Measurements from ENCODE around the gene HM13.

The HM13 gene

GRCh38 chr20:31508517-31509244 lies 5.6 kb upstream of the HM13 start:
- TF ChIP-seq TEAD4 (IDR thresholded peaks at IDR 0.05) (no peak), NFIC (IDR thresholded peaks at IDR 0.05) (no peak), CREB1 (IDR thresholded peaks at IDR 0.05; ENCODE audit: low read depth) (no peak), FOXM1 (IDR thresholded peaks at IDR 0.05; ENCODE audit: borderline replicate concordance, low read depth) (no peak), MAX (IDR thresholded peaks at IDR 0.05) (no peak), RAD21 (IDR thresholded peaks at IDR 0.05; ENCODE audit: low read depth) (no peak), EP300 (IDR thresholded peaks at IDR 0.05; ENCODE audit: borderline replicate concordance) (no peak), USF1 (IDR thresholded peaks at IDR 0.05) (no peak)
- TF ChIP-seq, protein P1, sequence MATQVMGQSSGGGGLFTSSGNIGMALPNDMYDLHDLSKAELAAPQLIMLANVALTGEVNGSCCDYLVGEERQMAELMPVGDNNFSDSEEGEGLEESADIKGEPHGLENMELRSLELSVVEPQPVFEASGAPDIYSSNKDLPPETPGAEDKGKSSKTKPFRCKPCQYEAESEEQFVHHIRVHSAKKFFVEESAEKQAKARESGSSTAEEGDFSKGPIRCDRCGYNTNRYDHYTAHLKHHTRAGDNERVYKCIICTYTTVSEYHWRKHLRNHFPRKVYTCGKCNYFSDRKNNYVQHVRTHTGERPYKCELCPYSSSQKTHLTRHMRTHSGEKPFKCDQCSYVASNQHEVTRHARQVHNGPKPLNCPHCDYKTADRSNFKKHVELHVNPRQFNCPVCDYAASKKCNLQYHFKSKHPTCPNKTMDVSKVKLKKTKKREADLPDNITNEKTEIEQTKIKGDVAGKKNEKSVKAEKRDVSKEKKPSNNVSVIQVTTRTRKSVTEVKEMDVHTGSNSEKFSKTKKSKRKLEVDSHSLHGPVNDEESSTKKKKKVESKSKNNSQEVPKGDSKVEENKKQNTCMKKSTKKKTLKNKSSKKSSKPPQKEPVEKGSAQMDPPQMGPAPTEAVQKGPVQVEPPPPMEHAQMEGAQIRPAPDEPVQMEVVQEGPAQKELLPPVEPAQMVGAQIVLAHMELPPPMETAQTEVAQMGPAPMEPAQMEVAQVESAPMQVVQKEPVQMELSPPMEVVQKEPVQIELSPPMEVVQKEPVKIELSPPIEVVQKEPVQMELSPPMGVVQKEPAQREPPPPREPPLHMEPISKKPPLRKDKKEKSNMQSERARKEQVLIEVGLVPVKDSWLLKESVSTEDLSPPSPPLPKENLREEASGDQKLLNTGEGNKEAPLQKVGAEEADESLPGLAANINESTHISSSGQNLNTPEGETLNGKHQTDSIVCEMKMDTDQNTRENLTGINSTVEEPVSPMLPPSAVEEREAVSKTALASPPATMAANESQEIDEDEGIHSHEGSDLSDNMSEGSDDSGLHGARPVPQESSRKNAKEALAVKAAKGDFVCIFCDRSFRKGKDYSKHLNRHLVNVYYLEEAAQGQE (IDR thresholded peaks at IDR 0.05; ENCODE audit: low read depth), result no peak

- TF ChIP-seq ZBTB7A (IDR thresholded peaks at IDR 0.05; ENCODE audit: low read depth), result no peak
- TF ChIP-seq MAX (IDR thresholded peaks at IDR 0.05), result no peak
- no peak for TF ChIP-seq FOXM1 (IDR thresholded peaks at IDR 0.05; ENCODE audit: borderline replicate concordance, low read depth)
- TF ChIP-seq USF1 (IDR thresholded peaks at IDR 0.05), result no peak
- no peak for TF ChIP-seq EP300 (IDR thresholded peaks at IDR 0.05; ENCODE audit: borderline replicate concordance)
- no peak for TF ChIP-seq EGR1 (IDR thresholded peaks at IDR 0.05)
- no peak for TF ChIP-seq TCF12 (IDR thresholded peaks at IDR 0.05; ENCODE audit: low read depth)
- no peak for TF ChIP-seq CREB1 (IDR thresholded peaks at IDR 0.05; ENCODE audit: low read depth)
- TF ChIP-seq, protein P1 (IDR thresholded peaks at IDR 0.05; ENCODE audit: low read depth), result no peak
These were observed 981 bp downstream of the HM13 start for GRCh38 chr20:31515072-31515774.

DNA sequence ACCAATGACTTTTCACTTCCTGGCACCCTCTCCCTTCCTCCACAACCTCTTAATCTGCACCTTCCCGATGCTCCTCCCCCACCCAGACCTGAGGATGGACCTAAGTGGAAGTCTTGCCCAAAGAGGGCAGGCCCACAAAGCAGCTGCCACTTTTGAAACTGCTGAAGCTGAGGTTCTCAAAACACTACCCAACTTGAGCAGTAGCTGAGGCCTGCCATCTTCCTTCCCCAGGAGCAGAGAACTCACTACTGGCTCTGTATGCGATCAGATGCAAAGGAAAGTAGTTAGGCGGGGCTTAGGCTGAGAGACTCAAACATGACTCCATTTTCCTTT lies 1.5 kb downstream of the HM13 start:
- no peak for TF ChIP-seq CEBPB (IDR thresholded peaks at IDR 0.05)
- TF ChIP-seq EGR1 (IDR thresholded peaks at IDR 0.05), result no peak
- TF ChIP-seq YY1 (IDR thresholded peaks at IDR 0.05; ENCODE audit: low read depth), result no peak
- TF ChIP-seq ZBTB7A (IDR thresholded peaks at IDR 0.05; ENCODE audit: low read depth), result no peak
- TF ChIP-seq EP300 (IDR thresholded peaks at IDR 0.05; ENCODE audit: borderline replicate concordance), result no peak
- TF ChIP-seq, protein P1 (IDR thresholded peaks at IDR 0.05; ENCODE audit: low read depth), result no peak
- no peak for TF ChIP-seq TAF1 (IDR thresholded peaks at IDR 0.05; ENCODE audit: low read depth)
- no peak for TF ChIP-seq MAX (IDR thresholded peaks at IDR 0.05)
- no peak for TF ChIP-seq FOXM1 (IDR thresholded peaks at IDR 0.05; ENCODE audit: borderline replicate concordance, low read depth)
- no peak for TF ChIP-seq TEAD4 (IDR thresholded peaks at IDR 0.05)
- TF ChIP-seq NFIC (IDR thresholded peaks at IDR 0.05), result no peak
- no peak for TF ChIP-seq CREB1 (IDR thresholded peaks at IDR 0.05; ENCODE audit: low read depth)
- TF ChIP-seq RAD21 (IDR thresholded peaks at IDR 0.05; ENCODE audit: low read depth), result no peak
- TF ChIP-seq TCF12 (IDR thresholded peaks at IDR 0.05; ENCODE audit: low read depth), result no peak
- no peak for TF ChIP-seq USF1 (IDR thresholded peaks at IDR 0.05)

Measured in Ishikawa (cell line).